Hepatocyte (in vitro differentiated cells): ENCODE measurements around the gene SMPX. TPM values are rescaled to one million over a fixed set of nuclear protein-coding genes. Genes with fewer than 3 reads are reported as not detected.

Experiments used
- DNase-seq: peaks from one replicate; pipeline ENCODE4 v3.0.0-alpha.2; 2016; ENCODE audit warnings: low spot score
- H2AFZ ChIP-seq: fragments of 200-600 bp; sonication (generic); 2 replicates; pipeline ENCODE4 v1.6.0; 2016; ENCODE audit warnings: antibody characterized with exemption, mild to moderate bottlenecking
- H3K27ac ChIP-seq: fragments of 200-600 bp; sonication (generic); 2 replicates; pipeline ENCODE4 v1.5.1; 2016; ENCODE audit warnings: mild to moderate bottlenecking
- H3K27me3 ChIP-seq: fragments of 200-600 bp; sonication (generic); 2 replicates; pipeline ENCODE4 v1.6.1; 2016
- H3K36me3 ChIP-seq: fragments of 200-600 bp; sonication (generic); replicated peaks from 2 replicates; pipeline ENCODE4 v1.5.1; 2016; ENCODE audit warnings: low read depth; ENCODE audit not compliant: insufficient read depth
- H3K4me1 ChIP-seq: fragments of 200-600 bp; sonication (generic); 2 replicates; pipeline ENCODE4 v1.5.1; 2016; ENCODE audit warnings: mild to moderate bottlenecking, moderate library complexity; ENCODE audit not compliant: insufficient read depth
- H3K4me2 ChIP-seq: fragments of 200-600 bp; sonication (generic); 2 replicates; pipeline ENCODE4 v1.6.0; 2016
- H3K4me3 ChIP-seq: fragments of 200-600 bp; sonication (generic); 2 replicates; pipeline ENCODE4 v1.5.1; 2016; ENCODE audit warnings: mild to moderate bottlenecking
- H3K79me2 ChIP-seq: fragments of 200-600 bp; sonication (generic); 2 replicates; pipeline ENCODE4 v1.6.0; 2017; ENCODE audit warnings: mild to moderate bottlenecking
- H3K9me2 ChIP-seq: fragments of 200-600 bp; sonication (generic); replicated peaks from 2 replicates; pipeline ENCODE4 v1.6.0; 2017; ENCODE audit warnings: mild to moderate bottlenecking; ENCODE audit not compliant: insufficient read depth
- H3K9me3 ChIP-seq: fragments of 200-600 bp; sonication (generic); 2 replicates; pipeline ENCODE4 v1.5.1; 2016; ENCODE audit warnings: low read depth, mild to moderate bottlenecking
- H4K20me1 ChIP-seq: fragments of 200-600 bp; sonication (generic); 2 replicates; pipeline ENCODE4 v1.6.0; 2016; ENCODE audit warnings: mild to moderate bottlenecking; ENCODE audit not compliant: insufficient read depth, poor library complexity, severe bottlenecking
- CTCF ChIP-seq: fragments of 200-600 bp; sonication (generic); IDR thresholded peaks from 2 replicates; pipeline ENCODE4 v1.5.1; 2016; ENCODE audit warnings: antibody characterized with exemption, mild to moderate bottlenecking; ENCODE audit not compliant: poor library complexity
- EZH2 ChIP-seq: fragments of 200-600 bp; sonication (generic); IDR thresholded peaks from 2 replicates; pipeline ENCODE4 v1.6.1; 2016; ENCODE audit warnings: antibody characterized with exemption, mild to moderate bottlenecking, borderline replicate concordance
- EZH2phosphoT487 ChIP-seq: fragments of 200-600 bp; sonication (generic); IDR thresholded peaks from one replicate; pipeline ENCODE4 v1.6.1; 2018; ENCODE audit warnings: antibody characterized with exemption, mild to moderate bottlenecking, low read depth, moderate library complexity; ENCODE audit not compliant: unreplicated experiment, severe bottlenecking
- WGBS: methylation state at CpG from one replicate; pipeline ENCODE4 v1.1.6; 2016; ENCODE audit warnings: low lambda C conversion rate; ENCODE audit errors: missing lambda C conversion rate; 5-methylcytosine and 5-hydroxymethylcytosine counted together
- polyA plus RNA-seq: library from polyadenylated mRNA; unstranded; fragments of >200 nt; fragmentation: Nextera tagmentation; extraction: Ambion mirVana; gene quantifications from 2 replicates; pipeline ENCODE4 v1.2.1, GENCODE V29; 2016
- total RNA-seq: library from RNA; depleted of rRNA; stranded (reverse); fragments of >200 nt; gene quantifications from 2 replicates; pipeline ENCODE4 v1.2.3, GENCODE V29; 2014

SMPX gene
- total and polyA plus RNA-seq, 2 experiments from 2014 or later = 1.4 to 3.0 TPM

GRCh38 chrX:21656587-21657317, 101.2 kb downstream of the SMPX start:
- Histone ChIP-seq H3K9me3 (no peaks in the 10 kb centered on the region), H3K27ac (no peak overlapping the region), H3K4me1 (no peaks in the 10 kb centered on the region), H3K4me3 (no peak overlapping the region), H3K79me2 (no peaks in the 10 kb centered on the region), H4K20me1 (no peaks in the 10 kb centered on the region), H3K27me3 (no peaks in the 10 kb centered on the region), H3K36me3 (no peaks in the 10 kb centered on the region), H3K4me2 (no peak overlapping the region), H2AFZ (no peak overlapping the region), H3K9me2 (no peaks in the 10 kb centered on the region)
- DNase-seq = no peak
- TF ChIP-seq CTCF (no peak), EZH2phosphoT487 (no peak), EZH2 (no peak)
- WGBS = 97% methylated on average over 58 of the region's 61 CpGs

Other genes starting within 250 kb of the SMPX start
- gene KLHL34, start 99.8 kb downstream of the SMPX start, total RNA-seq = not detected in 2 replicates
- gene KLHL34, start 99.8 kb downstream of the SMPX start, polyA plus RNA-seq = not detected in 2 replicates
- gene MBTPS2, start 81.5 kb upstream of the SMPX start, total RNA-seq = 18.5 and 19.9 TPM in 2 replicates
- 9.3 and 18.4 TPM in 2 replicates for gene MBTPS2, start 81.5 kb upstream of the SMPX start, polyA plus RNA-seq
- 1.5 and 2.4 TPM in 2 replicates for gene YY2, start 97.9 kb upstream of the SMPX start, total RNA-seq
- gene YY2, start 97.9 kb upstream of the SMPX start, polyA plus RNA-seq = 1.1 and 1.2 TPM in 2 replicates
- 62.3 and 70.1 TPM in 2 replicates for gene SMS, start 182.6 kb upstream of the SMPX start, total RNA-seq
- 76.6 and 80.9 TPM in 2 replicates for gene SMS, start 182.6 kb upstream of the SMPX start, polyA plus RNA-seq